OCI-LY7 (cell line): ENCODE measurements around the gene WDFY4.

ENCODE experiments used
- EZH2phosphoT487 ChIP-seq: fragments of 200-600 bp; sonication (generic); IDR thresholded peaks from 2 replicates; pipeline ENCODE4 v1.6.1; 2018; ENCODE audit warnings: low read depth, borderline replicate concordance, mild to moderate bottlenecking, mixed run types, antibody characterized with exemption, low read length, moderate library complexity, mixed read lengths
- TF ChIP-seq, protein P1 (sequence below): fragments of 200-600 bp; sonication (generic); conservative IDR thresholded peaks from 2 replicates; pipeline ENCODE4 v1.5.1; 2014; ENCODE audit warnings: mild to moderate bottlenecking, antibody characterized with exemption, low read length, moderate library complexity, mixed read lengths

- TF ChIP-seq, protein P1, sequence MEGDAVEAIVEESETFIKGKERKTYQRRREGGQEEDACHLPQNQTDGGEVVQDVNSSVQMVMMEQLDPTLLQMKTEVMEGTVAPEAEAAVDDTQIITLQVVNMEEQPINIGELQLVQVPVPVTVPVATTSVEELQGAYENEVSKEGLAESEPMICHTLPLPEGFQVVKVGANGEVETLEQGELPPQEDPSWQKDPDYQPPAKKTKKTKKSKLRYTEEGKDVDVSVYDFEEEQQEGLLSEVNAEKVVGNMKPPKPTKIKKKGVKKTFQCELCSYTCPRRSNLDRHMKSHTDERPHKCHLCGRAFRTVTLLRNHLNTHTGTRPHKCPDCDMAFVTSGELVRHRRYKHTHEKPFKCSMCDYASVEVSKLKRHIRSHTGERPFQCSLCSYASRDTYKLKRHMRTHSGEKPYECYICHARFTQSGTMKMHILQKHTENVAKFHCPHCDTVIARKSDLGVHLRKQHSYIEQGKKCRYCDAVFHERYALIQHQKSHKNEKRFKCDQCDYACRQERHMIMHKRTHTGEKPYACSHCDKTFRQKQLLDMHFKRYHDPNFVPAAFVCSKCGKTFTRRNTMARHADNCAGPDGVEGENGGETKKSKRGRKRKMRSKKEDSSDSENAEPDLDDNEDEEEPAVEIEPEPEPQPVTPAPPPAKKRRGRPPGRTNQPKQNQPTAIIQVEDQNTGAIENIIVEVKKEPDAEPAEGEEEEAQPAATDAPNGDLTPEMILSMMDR = no peak
- no peak for TF ChIP-seq EZH2phosphoT487
Observed at GRCh38 chr10:48973065-48973464, 288.4 kb downstream of the WDFY4 start.
